ENCODE measurements around the gene TSPAN13.
"Not testable (repeated sequence)": the region's sequence is repeated elsewhere in the genome, so short reads cannot be mapped to it uniquely, and the experiment has no call there.

Gene TSPAN13

GRCh38 chr7:16740996-16741395, 12.6 kb upstream of the TSPAN13 start:
- DNase-seq (ENCODE audit: low read depth in 2 of 2): no peak

GRCh38 chr7:16741676-16742075, 11.9 kb upstream of the TSPAN13 start:
- no peak for DNase-seq (ENCODE audit: low read depth in 2 of 2)

- DNase-seq (ENCODE audit: low read depth in 2 of 2): no peak
These were observed 11.0 kb upstream of the TSPAN13 start for GRCh38 chr7:16742547-16742946.

- no peak for DNase-seq (ENCODE audit: low read depth in 2 of 2)
These were observed 10.3 kb upstream of the TSPAN13 start for GRCh38 chr7:16743236-16743635.

- DNase-seq (ENCODE audit: low read depth in 2 of 2): no peak
These were observed 8.9 kb upstream of the TSPAN13 start for GRCh38 chr7:16744518-16745250.

- no peak for DNase-seq (ENCODE audit: low read depth in 2 of 2)
These were observed 7.9 kb upstream of the TSPAN13 start for GRCh38 chr7:16745645-16746044.

- no peak for DNase-seq (ENCODE audit: low read depth in 2 of 2)
These were observed 6.5 kb upstream of the TSPAN13 start for GRCh38 chr7:16747102-16747501.

- DNase-seq (ENCODE audit: low read depth in 2 of 2): no peak
These were observed 639 bp downstream of the TSPAN13 start for GRCh38 chr7:16753932-16754855.

- no peak for DNase-seq (ENCODE audit: low read depth in 2 of 2)
These were observed 1.3 kb downstream of the TSPAN13 start for GRCh38 chr7:16754856-16755317.

GRCh38 chr7:16755397-16755796, 1.8 kb downstream of the TSPAN13 start:
- no peak for DNase-seq (ENCODE audit: low read depth in 2 of 2)

GRCh38 chr7:16758036-16758435, 4.5 kb downstream of the TSPAN13 start:
- DNase-seq (ENCODE audit: low read depth in 2 of 2): no peak

GRCh38 chr7:16758631-16759611, 5.4 kb downstream of the TSPAN13 start:
- DNase-seq (ENCODE audit: low read depth in 2 of 2): no peak

- DNase-seq (ENCODE audit: low read depth in 2 of 2): no peak
These were observed 6.3 kb downstream of the TSPAN13 start for GRCh38 chr7:16759840-16760239.

- DNase-seq (ENCODE audit: low read depth in 2 of 2): no peak
These were observed 8.6 kb downstream of the TSPAN13 start for GRCh38 chr7:16762177-16762576.

- no peak for DNase-seq (ENCODE audit: low read depth in 2 of 2)
These were observed 11.4 kb downstream of the TSPAN13 start for GRCh38 chr7:16764942-16765341.

GRCh38 chr7:16765436-16765859, 11.9 kb downstream of the TSPAN13 start:
- DNase-seq (ENCODE audit: low read depth in 2 of 2): no peak

- not testable (repeated sequence) for DNase-seq (ENCODE audit: low read depth in 2 of 2)
These were observed 16.4 kb downstream of the TSPAN13 start for GRCh38 chr7:16769994-16770393.

GRCh38 chr7:16770657-16771329, 17.2 kb downstream of the TSPAN13 start:
- no peak for DNase-seq (ENCODE audit: low read depth in 2 of 2)

- DNase-seq (ENCODE audit: low read depth in 2 of 2): no peak
These were observed 19.8 kb downstream of the TSPAN13 start for GRCh38 chr7:16773326-16773725.

- no peak for DNase-seq (ENCODE audit: low read depth in 2 of 2)
These were observed 20.3 kb downstream of the TSPAN13 start for GRCh38 chr7:16773884-16774283.

- DNase-seq (ENCODE audit: low read depth in 2 of 2): no peak
These were observed 20.7 kb downstream of the TSPAN13 start for GRCh38 chr7:16774294-16774693.

Measured in stimulated activated CD8-positive, alpha-beta memory T cell treated with anti-CD3 and anti-CD28 coated beads, Interleukin-15, amount 100 ng/mL, for 4 hours (primary cell).